Right ventricle myocardium inferior (tissue), 1 donor: ENCODE results near the gene GLT1D1. TPM values are rescaled to one million over a fixed set of nuclear protein-coding genes. Genes with fewer than 3 reads are reported as not detected.
A peak's percentile ranks its signal among the peaks of the same experiment; 100 is the strongest.

Experiments used
- ATAC-seq: fragments of 200-7000 bp; cut with Tn5 transposase; one replicate; pipeline ENCODE4 v1.9.1; 2020; ENCODE audit warnings: mild to moderate bottlenecking, moderate library complexity
- DNase-seq: peaks from one replicate; pipeline ENCODE4 v3.0.0; 2021; ENCODE audit errors: missing footprints
- intact Hi-C: fragments of 100-400 bp; cut with DNase I; formaldehyde crosslinking; loops from one replicate; pipeline ENCODE4 v1.11.0; 2022
- total RNA-seq: library from RNA; stranded (reverse); fragmentation: NEBNext Ultra II Directional; extraction: Animal tissue kit (Norgen Biotek cat#: 25700); gene quantifications from one replicate; pipeline ENCODE4 v1.2.1, GENCODE V29; 2021
- donor health status: DM: no; HTN: yes; CAD: no; lungs with severe emphysema.

GLT1D1 gene
- total RNA-seq, 1 donor from 2014 or later, result 0.68 TPM

GRCh38 chr12:128891856-128892255 lies 38.6 kb downstream of the GLT1D1 start:
- DNase-seq, result no peak
- no peak for ATAC-seq
- intact Hi-C loops, result no loop called here

- ATAC-seq, result no peak
- intact Hi-C loops, result no loop called here
- no peak for DNase-seq
These were observed 50.0 kb downstream of the GLT1D1 start for GRCh38 chr12:128903236-128903635.

GRCh38 chr12:128905003-128905544 lies 51.8 kb downstream of the GLT1D1 start:
- DNase-seq (no peak), ATAC-seq (no peak)
- intact Hi-C loops, result no loop called here

GRCh38 chr12:128906485-128907137 lies 53.3 kb downstream of the GLT1D1 start:
- intact Hi-C loops, result no loop called here
- ATAC-seq (no peak), DNase-seq (no peak)

- DNase-seq, result no peak
- intact Hi-C loops, result no loop called here
These were observed 55.0 kb downstream of the GLT1D1 start for GRCh38 chr12:128908254-128908653.

GRCh38 chr12:128909653-128910052 lies 56.4 kb downstream of the GLT1D1 start:
- intact Hi-C loops, result no loop called here
- no peak for ATAC-seq
- DNase-seq, result no peak

More at GRCh38 chr12:128908254-128908653, 55.0 kb downstream of the GLT1D1 start:
- no peak for ATAC-seq

- intact Hi-C loops, result no loop called here
- no peak for ATAC-seq
- DNase-seq, result no peak
These were observed 57.4 kb downstream of the GLT1D1 start for GRCh38 chr12:128910629-128911028.

GRCh38 chr12:128911861-128912260 lies 58.6 kb downstream of the GLT1D1 start:
- DNase-seq (no peak), ATAC-seq (no peak)
- intact Hi-C loops, result no loop called here

- DNase-seq (no peak), ATAC-seq (no peak)
- intact Hi-C loops, result no loop called here
These were observed 61.8 kb downstream of the GLT1D1 start for GRCh38 chr12:128914908-128915563.

GRCh38 chr12:128916425-128916824 lies 63.1 kb downstream of the GLT1D1 start:
- intact Hi-C loops, result no loop called here
- no peak for DNase-seq
- no peak for ATAC-seq

GRCh38 chr12:128918481-128919260 lies 65.4 kb downstream of the GLT1D1 start:
- DNase-seq, result no peak
- intact Hi-C loops, result no loop called here
- no peak for ATAC-seq

- intact Hi-C loops, result no loop called here
- DNase-seq (no peak), ATAC-seq (peak; percentile 60)
These were observed 67.2 kb downstream of the GLT1D1 start for GRCh38 chr12:128920468-128920867.

- DNase-seq, result no peak
- intact Hi-C loops, result no loop called here
- no peak for ATAC-seq
These were observed 75.1 kb downstream of the GLT1D1 start for GRCh38 chr12:128928361-128928760.

GRCh38 chr12:128929057-128929456 lies 75.8 kb downstream of the GLT1D1 start:
- intact Hi-C loops, result no loop called here
- ATAC-seq (no peak), DNase-seq (no peak)

GRCh38 chr12:128930606-128931005 lies 77.3 kb downstream of the GLT1D1 start:
- no peak for DNase-seq
- intact Hi-C loops, result no loop called here
- no peak for ATAC-seq

GRCh38 chr12:128932521-128932920 lies 79.2 kb downstream of the GLT1D1 start:
- DNase-seq (no peak), ATAC-seq (no peak)
- intact Hi-C loops, result no loop called here

- ATAC-seq, result no peak
- intact Hi-C loops, result no loop called here
- no peak for DNase-seq
These were observed 79.8 kb downstream of the GLT1D1 start for GRCh38 chr12:128933039-128933438.

- no peak for ATAC-seq
- intact Hi-C loops, result no loop called here
- DNase-seq, result no peak
These were observed 80.6 kb downstream of the GLT1D1 start for GRCh38 chr12:128933926-128934325.

- intact Hi-C loops, result no loop called here
- DNase-seq (no peak), ATAC-seq (no peak)
These were observed 85.6 kb downstream of the GLT1D1 start for GRCh38 chr12:128938886-128939285.
